Measurements from ENCODE around the gene ARHGDIB. TPM values are rescaled to one million over a fixed set of nuclear protein-coding genes. Genes with fewer than 3 reads are reported as not detected.

ARHGDIB gene
- total and polyA plus RNA-seq, 2 of the 4 experiments (the other 2 are of a cell fraction) = 24.9 to 30.7 TPM

DNA sequence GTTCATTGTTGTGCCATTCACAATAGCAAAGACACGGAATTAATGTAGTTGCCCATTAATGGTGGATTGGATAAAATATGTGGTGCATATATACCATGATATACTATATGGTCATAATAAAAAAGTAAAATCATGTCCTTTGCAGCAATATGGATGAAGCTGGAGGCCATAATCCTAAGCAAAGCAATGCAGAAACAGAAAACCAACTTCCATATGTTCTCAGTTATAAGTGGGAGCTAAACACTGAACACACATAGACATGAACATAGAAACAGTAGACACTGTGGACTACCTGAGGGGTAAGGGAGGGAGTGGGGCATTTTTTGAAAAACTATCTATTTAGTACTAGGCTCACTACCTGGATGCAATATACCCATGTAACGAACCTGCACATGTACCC, 20.0 kb downstream of the ARHGDIB start:
- Histone ChIP-seq H3K4me3 (ENCODE audit: insufficient read depth, low read depth, low read length) (no peak overlapping the region), H3K36me3 (ENCODE audit: control insufficient read depth, insufficient read depth, low read length) (no peaks in the 10 kb centered on the region), H4K5ac (ENCODE audit: low read depth, low read length) (no peak overlapping the region), H3K9me1 (ENCODE audit: insufficient read depth, low read length) (no peaks in the 10 kb centered on the region), H4K8ac (ENCODE audit: low read depth in 2 of 2, low read length in 2 of 2) (no peak overlapping the region), H3K79me1 (ENCODE audit: low read depth in 1 of 2, low read length in 2 of 2) (no peaks in the 10 kb centered on the region), H3K4ac (ENCODE audit: low read depth, low read length) (no peak overlapping the region), H3K56ac (ENCODE audit: extremely low read depth, insufficient read depth, low read length) (no peak overlapping the region), H3K14ac (replicated peaks; ENCODE audit: low read depth, low read length) (no peak overlapping the region), H3K18ac (ENCODE audit: low read depth, low read length) (no peak overlapping the region), H4K20me1 (ENCODE audit: insufficient read depth, low read length) (no peaks in the 10 kb centered on the region), H3K27ac (ENCODE audit: insufficient read depth, low read length) (no peak overlapping the region), H2BK120ac (ENCODE audit: low read depth, low read length) (no peak overlapping the region), H2AK9ac (replicated peaks; ENCODE audit: low read depth, low read length, poor library complexity) (no peak overlapping the region), H3K9me3 (ENCODE audit: control insufficient read depth, insufficient read depth, low read length) (no peaks in the 10 kb centered on the region), H4K91ac (ENCODE audit: insufficient read depth, low read depth, low read length) (no peak overlapping the region), H2AK5ac (ENCODE audit: low read depth, low read length) (no peak overlapping the region), H2BK5ac (ENCODE audit: low read depth, low read length, poor library complexity, severe bottlenecking) (no peak overlapping the region), H3K23ac (ENCODE audit: low read depth, low read length) (no peak overlapping the region), H2BK15ac (ENCODE audit: low read depth, low read length) (no peak overlapping the region), H3K9ac (ENCODE audit: low read depth, low read length) (no peak overlapping the region), H2BK20ac (ENCODE audit: low read depth, low read length) (no peak overlapping the region), H3K4me2 (ENCODE audit: low read depth, low read length) (no peak overlapping the region), H3K27me3 (ENCODE audit: control insufficient read depth, insufficient read depth, low read length) (no peaks in the 10 kb centered on the region), H3K4me1 (ENCODE audit: control insufficient read depth, insufficient read depth, low read length) (no peaks in the 10 kb centered on the region), H2AFZ (replicated peaks; ENCODE audit: low read length, poor library complexity) (no peak overlapping the region)
- TF ChIP-seq CEBPB (IDR thresholded peaks at IDR 0.05; ENCODE audit: low read depth, low read length) = no peak
- no peak for TF ChIP-seq NFE2L2 (IDR thresholded peaks at IDR 0.05; ENCODE audit: low read depth, low read length)
- TF ChIP-seq FOS (IDR thresholded peaks at IDR 0.05; ENCODE audit: low read depth, low read length) = no peak
- no peak for TF ChIP-seq MAFK (IDR thresholded peaks at IDR 0.05; ENCODE audit: low read depth, low read length)
- no peak for TF ChIP-seq POLR2A (IDR thresholded peaks at IDR 0.05; ENCODE audit: low read depth, low read length)
- no peak for TF ChIP-seq BHLHE40 (IDR thresholded peaks at IDR 0.05; ENCODE audit: low read depth, low read length)
- TF ChIP-seq, protein P1, sequence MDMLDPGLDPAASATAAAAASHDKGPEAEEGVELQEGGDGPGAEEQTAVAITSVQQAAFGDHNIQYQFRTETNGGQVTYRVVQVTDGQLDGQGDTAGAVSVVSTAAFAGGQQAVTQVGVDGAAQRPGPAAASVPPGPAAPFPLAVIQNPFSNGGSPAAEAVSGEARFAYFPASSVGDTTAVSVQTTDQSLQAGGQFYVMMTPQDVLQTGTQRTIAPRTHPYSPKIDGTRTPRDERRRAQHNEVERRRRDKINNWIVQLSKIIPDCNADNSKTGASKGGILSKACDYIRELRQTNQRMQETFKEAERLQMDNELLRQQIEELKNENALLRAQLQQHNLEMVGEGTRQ (IDR thresholded peaks at IDR 0.05; ENCODE audit: low read depth, low read length) = no peak
- TF ChIP-seq RAD21 (IDR thresholded peaks at IDR 0.05; ENCODE audit: low read length) = no peak
- TF ChIP-seq RFX5 (IDR thresholded peaks at IDR 0.05; ENCODE audit: low read depth, low read length) = no peak
- TF ChIP-seq RCOR1 (IDR thresholded peaks at IDR 0.05; ENCODE audit: insufficient replicate concordance, low read length) = no peak
- TF ChIP-seq, protein P2, sequence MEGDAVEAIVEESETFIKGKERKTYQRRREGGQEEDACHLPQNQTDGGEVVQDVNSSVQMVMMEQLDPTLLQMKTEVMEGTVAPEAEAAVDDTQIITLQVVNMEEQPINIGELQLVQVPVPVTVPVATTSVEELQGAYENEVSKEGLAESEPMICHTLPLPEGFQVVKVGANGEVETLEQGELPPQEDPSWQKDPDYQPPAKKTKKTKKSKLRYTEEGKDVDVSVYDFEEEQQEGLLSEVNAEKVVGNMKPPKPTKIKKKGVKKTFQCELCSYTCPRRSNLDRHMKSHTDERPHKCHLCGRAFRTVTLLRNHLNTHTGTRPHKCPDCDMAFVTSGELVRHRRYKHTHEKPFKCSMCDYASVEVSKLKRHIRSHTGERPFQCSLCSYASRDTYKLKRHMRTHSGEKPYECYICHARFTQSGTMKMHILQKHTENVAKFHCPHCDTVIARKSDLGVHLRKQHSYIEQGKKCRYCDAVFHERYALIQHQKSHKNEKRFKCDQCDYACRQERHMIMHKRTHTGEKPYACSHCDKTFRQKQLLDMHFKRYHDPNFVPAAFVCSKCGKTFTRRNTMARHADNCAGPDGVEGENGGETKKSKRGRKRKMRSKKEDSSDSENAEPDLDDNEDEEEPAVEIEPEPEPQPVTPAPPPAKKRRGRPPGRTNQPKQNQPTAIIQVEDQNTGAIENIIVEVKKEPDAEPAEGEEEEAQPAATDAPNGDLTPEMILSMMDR (conservative IDR thresholded peaks at IDR 0.05; ENCODE audit: low read depth, low read length) = no peak
- no peak for TF ChIP-seq SMC3 (IDR thresholded peaks at IDR 0.05; ENCODE audit: low read depth, low read length)
- TF ChIP-seq MAZ (IDR thresholded peaks at IDR 0.05; ENCODE audit: borderline replicate concordance, low read depth, low read length) = no peak
- TF ChIP-seq MXI1 (IDR thresholded peaks at IDR 0.05; ENCODE audit: borderline replicate concordance, low read depth, low read length) = no peak
- TF ChIP-seq, protein P3, sequence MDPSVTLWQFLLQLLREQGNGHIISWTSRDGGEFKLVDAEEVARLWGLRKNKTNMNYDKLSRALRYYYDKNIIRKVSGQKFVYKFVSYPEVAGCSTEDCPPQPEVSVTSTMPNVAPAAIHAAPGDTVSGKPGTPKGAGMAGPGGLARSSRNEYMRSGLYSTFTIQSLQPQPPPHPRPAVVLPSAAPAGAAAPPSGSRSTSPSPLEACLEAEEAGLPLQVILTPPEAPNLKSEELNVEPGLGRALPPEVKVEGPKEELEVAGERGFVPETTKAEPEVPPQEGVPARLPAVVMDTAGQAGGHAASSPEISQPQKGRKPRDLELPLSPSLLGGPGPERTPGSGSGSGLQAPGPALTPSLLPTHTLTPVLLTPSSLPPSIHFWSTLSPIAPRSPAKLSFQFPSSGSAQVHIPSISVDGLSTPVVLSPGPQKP (IDR thresholded peaks at IDR 0.05; ENCODE audit: borderline replicate concordance, low read depth, low read length) = no peak
- no peak for TF ChIP-seq CHD1 (IDR thresholded peaks at IDR 0.05; ENCODE audit: low read depth, low read length)
- CTCF ChIA-PET = no interaction called here
- in situ Hi-C loops (cut with MboI; ENCODE audit: low sequenced_read_pairs) = no loop called here
- DNase-seq (no peak), ATAC-seq (ENCODE audit: low read depth) (no peak)
- WGBS, 2 experiments (ENCODE audit: extremely low coverage in 2 of 2, insufficient read length in 1 of 2) = no CpG with 5 or more reads among the region's 2 CpGs
- POLR2A ChIA-PET (ENCODE audit: unreplicated experiment) = no interaction called here
- BruUV-seq (replicated peaks) = no TSS peak
- intact Hi-C loops (cut with micrococcal nuclease) = no loop called here
- dilution Hi-C loops (cut with HindIII; ENCODE audit: low sequenced_read_pairs, unreplicated experiment) = no loop called here
